GM23338 (cell line): ENCODE results near the gene ZNF488. TPM values are rescaled to one million over a fixed set of nuclear protein-coding genes. Genes with fewer than 3 reads are reported as not detected.

Source experiments
- ATAC-seq: fragments of 200-7000 bp; cut with Tn5 transposase; 3 replicates; pipeline ENCODE4 v1.9.1; 2020
- DNase-seq: peaks from one replicate; pipeline ENCODE4 v3.0.0-alpha.2; 2015; ENCODE audit warnings: low spot score
- H2AFZ ChIP-seq: fragments of 200-600 bp; sonication (generic); 2 replicates; pipeline ENCODE4 v1.8.0; 2016; ENCODE audit warnings: antibody characterized with exemption, mild to moderate bottlenecking, moderate library complexity
- H3F3A ChIP-seq: fragments of 200-600 bp; sonication (generic); replicated peaks from 2 replicates; pipeline ENCODE4 v1.8.0; 2017; ENCODE audit warnings: antibody characterized with exemption, mixed run types, low read depth
- H3K27ac ChIP-seq: fragments of 200-600 bp; sonication (generic); 2 replicates; pipeline ENCODE4 v1.6.1; 2016; ENCODE audit warnings: low read depth
- H3K27me3 ChIP-seq: fragments of 200-600 bp; sonication (generic); 2 replicates; pipeline ENCODE4 v1.8.0; 2016; ENCODE audit warnings: mild to moderate bottlenecking, mixed run types, moderate library complexity; ENCODE audit not compliant: insufficient read depth
- H3K36me3 ChIP-seq: fragments of 200-600 bp; sonication (generic); 2 replicates; pipeline ENCODE4 v1.8.0; 2016; ENCODE audit warnings: mild to moderate bottlenecking; ENCODE audit not compliant: insufficient read depth
- H3K4me1 ChIP-seq: fragments of 200-600 bp; sonication (generic); 2 replicates; pipeline ENCODE4 v1.8.0; 2016; ENCODE audit warnings: mild to moderate bottlenecking, moderate library complexity; ENCODE audit not compliant: insufficient read depth
- H3K4me2 ChIP-seq: fragments of 200-600 bp; sonication (generic); 2 replicates; pipeline ENCODE4 v1.7.1; 2017; ENCODE audit warnings: mixed run types
- H3K4me3 ChIP-seq: fragments of 200-600 bp; sonication (generic); 2 replicates; pipeline ENCODE4 v1.6.1; 2016; ENCODE audit warnings: mixed run types
- H3K79me2 ChIP-seq: fragments of 200-600 bp; sonication (generic); replicated peaks from 2 replicates; pipeline ENCODE4 v1.8.0; 2017; ENCODE audit warnings: mild to moderate bottlenecking; ENCODE audit not compliant: insufficient read depth
- H3K9me2 ChIP-seq: fragments of 200-600 bp; sonication (generic); 2 replicates; pipeline ENCODE4 v1.8.0; 2017; ENCODE audit not compliant: insufficient read depth
- H4K20me1 ChIP-seq: fragments of 200-600 bp; sonication (generic); replicated peaks from 2 replicates; pipeline ENCODE4 v1.8.0; 2017; ENCODE audit warnings: mild to moderate bottlenecking; ENCODE audit not compliant: insufficient read depth
- H3K27ac Mint-ChIP-seq: 2 replicates; pipeline ENCODE4 v1.8.0; 2020; ENCODE audit warnings: inconsistent platforms, mild to moderate bottlenecking, moderate library complexity, mixed read lengths
- H3K27me3 Mint-ChIP-seq: 3 replicates; pipeline ENCODE4 v1.8.0; 2022; ENCODE audit warnings: low read depth, mild to moderate bottlenecking, moderate library complexity, mixed read lengths, inconsistent platforms; ENCODE audit not compliant: insufficient read depth, poor library complexity
- H3K36me3 Mint-ChIP-seq: 3 replicates; pipeline ENCODE4 v1.8.0; 2021; ENCODE audit warnings: low read depth, mild to moderate bottlenecking, inconsistent platforms, moderate library complexity, mixed read lengths
- H3K4me1 Mint-ChIP-seq: 3 replicates; pipeline ENCODE4 v1.8.0; 2020; ENCODE audit warnings: mild to moderate bottlenecking, inconsistent platforms, mixed read lengths
- H3K4me3 Mint-ChIP-seq: 3 replicates; pipeline ENCODE4 v1.8.0; 2021; ENCODE audit warnings: moderate library complexity, mild to moderate bottlenecking, inconsistent platforms, mixed read lengths
- H3K9me3 Mint-ChIP-seq: 3 replicates; pipeline ENCODE4 v1.8.0; 2020; ENCODE audit warnings: moderate library complexity, mild to moderate bottlenecking, inconsistent platforms, mixed read lengths
- CREB1 ChIP-seq: fragments of 250-450 bp; sonication (Bioruptor Pico); IDR thresholded peaks from 2 replicates; pipeline ENCODE4 v1.5.0; 2020; ENCODE audit warnings: low read depth, mild to moderate bottlenecking, moderate library complexity
- EZH2phosphoT487 ChIP-seq: fragments of 200-600 bp; sonication (generic); IDR thresholded peaks from one replicate; pipeline ENCODE4 v1.8.1; 2018; ENCODE audit warnings: antibody characterized with exemption; ENCODE audit not compliant: unreplicated experiment
- STAT1 ChIP-seq: IDR thresholded peaks from one replicate; pipeline ENCODE4 v1.6.1; 2016; ENCODE audit warnings: antibody characterized with exemption; ENCODE audit not compliant: unreplicated experiment
- ZNF331 ChIP-seq: fragments of 250-450 bp; sonication (Bioruptor Pico); IDR thresholded peaks from 2 replicates; pipeline ENCODE4 v1.5.0; 2020; ENCODE audit warnings: low read depth, mild to moderate bottlenecking, moderate library complexity
- polyA plus RNA-seq: library from polyadenylated mRNA; unstranded; fragments of >200 nt; fragmentation: Nextera tagmentation; extraction: Ambion mirVana; gene quantifications from 2 replicates; pipeline ENCODE4 v1.2.1, GENCODE V29; 2016
- total RNA-seq: library from RNA; depleted of rRNA; stranded (reverse); fragments of >200 nt; shearing (Covaris generic); gene quantifications from 2 replicates; pipeline ENCODE4 v1.2.3, GENCODE V29; 2014
- TF ChIP-seq, protein P1 (sequence below): IDR thresholded peaks from one replicate; pipeline ENCODE4 v1.6.1; 2018; ENCODE audit warnings: antibody characterized with exemption; ENCODE audit not compliant: unreplicated experiment
- TF ChIP-seq, protein P2 (sequence below): IDR thresholded peaks from 2 replicates; pipeline ENCODE4 v1.6.1; 2016; ENCODE audit warnings: antibody characterized with exemption

ZNF488 gene
- total and polyA plus RNA-seq, 2 experiments from 2014 or later = 2.5 to 5.2 TPM

DNA sequence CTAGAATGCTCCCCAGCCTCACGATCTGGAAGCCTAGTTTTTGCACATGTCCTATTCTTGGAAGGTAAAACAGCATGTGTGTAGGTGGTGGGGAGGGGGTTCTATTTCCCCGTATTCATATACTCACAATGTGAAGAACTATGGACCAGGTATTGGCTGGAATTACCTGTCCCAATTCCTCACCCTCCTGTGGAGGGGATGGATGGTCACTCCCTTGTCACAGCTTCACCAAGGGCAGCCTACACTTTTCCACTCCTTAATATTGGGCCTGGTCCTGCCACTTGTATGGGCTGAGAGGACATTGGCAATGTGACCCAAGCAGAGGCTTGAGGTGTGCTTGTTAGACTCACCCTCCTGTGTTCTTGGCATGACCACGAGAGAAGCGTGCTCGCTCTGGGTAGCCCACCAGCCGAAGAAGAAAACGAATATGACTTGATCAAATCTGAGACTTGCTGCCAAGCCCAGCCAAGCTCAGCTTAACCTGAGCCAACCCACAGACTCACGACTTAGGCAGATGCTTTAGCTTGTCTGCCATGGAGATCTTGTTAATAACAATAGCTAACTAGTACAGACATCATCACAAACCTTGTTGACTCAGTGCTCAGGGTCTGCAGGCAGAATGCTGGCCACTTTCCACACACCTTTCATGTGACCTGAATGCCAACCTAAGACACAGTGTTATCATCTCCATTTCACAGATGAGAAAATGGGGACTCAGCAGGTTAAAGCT, 17.2 kb downstream of the ZNF488 start (continued):
- TF ChIP-seq, protein P1, sequence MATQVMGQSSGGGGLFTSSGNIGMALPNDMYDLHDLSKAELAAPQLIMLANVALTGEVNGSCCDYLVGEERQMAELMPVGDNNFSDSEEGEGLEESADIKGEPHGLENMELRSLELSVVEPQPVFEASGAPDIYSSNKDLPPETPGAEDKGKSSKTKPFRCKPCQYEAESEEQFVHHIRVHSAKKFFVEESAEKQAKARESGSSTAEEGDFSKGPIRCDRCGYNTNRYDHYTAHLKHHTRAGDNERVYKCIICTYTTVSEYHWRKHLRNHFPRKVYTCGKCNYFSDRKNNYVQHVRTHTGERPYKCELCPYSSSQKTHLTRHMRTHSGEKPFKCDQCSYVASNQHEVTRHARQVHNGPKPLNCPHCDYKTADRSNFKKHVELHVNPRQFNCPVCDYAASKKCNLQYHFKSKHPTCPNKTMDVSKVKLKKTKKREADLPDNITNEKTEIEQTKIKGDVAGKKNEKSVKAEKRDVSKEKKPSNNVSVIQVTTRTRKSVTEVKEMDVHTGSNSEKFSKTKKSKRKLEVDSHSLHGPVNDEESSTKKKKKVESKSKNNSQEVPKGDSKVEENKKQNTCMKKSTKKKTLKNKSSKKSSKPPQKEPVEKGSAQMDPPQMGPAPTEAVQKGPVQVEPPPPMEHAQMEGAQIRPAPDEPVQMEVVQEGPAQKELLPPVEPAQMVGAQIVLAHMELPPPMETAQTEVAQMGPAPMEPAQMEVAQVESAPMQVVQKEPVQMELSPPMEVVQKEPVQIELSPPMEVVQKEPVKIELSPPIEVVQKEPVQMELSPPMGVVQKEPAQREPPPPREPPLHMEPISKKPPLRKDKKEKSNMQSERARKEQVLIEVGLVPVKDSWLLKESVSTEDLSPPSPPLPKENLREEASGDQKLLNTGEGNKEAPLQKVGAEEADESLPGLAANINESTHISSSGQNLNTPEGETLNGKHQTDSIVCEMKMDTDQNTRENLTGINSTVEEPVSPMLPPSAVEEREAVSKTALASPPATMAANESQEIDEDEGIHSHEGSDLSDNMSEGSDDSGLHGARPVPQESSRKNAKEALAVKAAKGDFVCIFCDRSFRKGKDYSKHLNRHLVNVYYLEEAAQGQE = no peak
- TF ChIP-seq ZNF331 (CRISPR knock-in tag) = no peak
- TF ChIP-seq, protein P2, sequence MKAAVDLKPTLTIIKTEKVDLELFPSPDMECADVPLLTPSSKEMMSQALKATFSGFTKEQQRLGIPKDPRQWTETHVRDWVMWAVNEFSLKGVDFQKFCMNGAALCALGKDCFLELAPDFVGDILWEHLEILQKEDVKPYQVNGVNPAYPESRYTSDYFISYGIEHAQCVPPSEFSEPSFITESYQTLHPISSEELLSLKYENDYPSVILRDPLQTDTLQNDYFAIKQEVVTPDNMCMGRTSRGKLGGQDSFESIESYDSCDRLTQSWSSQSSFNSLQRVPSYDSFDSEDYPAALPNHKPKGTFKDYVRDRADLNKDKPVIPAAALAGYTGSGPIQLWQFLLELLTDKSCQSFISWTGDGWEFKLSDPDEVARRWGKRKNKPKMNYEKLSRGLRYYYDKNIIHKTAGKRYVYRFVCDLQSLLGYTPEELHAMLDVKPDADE = no peak

DNA sequence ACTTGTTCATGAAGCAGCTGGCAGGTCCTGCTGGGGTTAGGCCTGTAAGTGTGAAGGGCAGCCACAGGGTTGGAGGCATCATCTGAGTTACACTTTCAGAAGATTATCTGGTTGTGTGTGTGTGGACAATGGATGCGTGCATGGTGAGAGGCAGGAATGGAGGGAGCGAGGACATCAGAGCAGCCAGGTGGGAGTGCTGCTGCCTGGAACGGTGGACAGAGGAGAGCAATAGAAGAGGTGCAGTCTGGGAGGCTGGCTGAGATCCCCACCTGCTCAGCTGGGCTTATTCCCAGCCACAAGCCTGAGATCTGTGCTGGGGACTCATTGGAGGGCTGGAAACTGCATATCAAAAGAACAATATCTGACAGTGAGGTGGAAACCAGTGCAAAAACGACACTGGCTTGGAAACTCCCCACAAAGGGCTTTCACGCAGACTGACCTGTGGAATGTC, 17.9 kb downstream of the ZNF488 start:
- Histone ChIP-seq H3K27ac (no peak overlapping the region), H3K79me2 (no peaks in the 10 kb centered on the region), H3K27me3 (no peaks in the 10 kb centered on the region), H4K20me1 (no peaks in the 10 kb centered on the region), H3K4me3 (no peak overlapping the region), H3K36me3 (no peaks in the 10 kb centered on the region), H2AFZ (no peak overlapping the region), H3K4me1 (no peaks in the 10 kb centered on the region), H3F3A (no peaks in the 10 kb centered on the region), H3K4me2 (no peak overlapping the region), H3K9me2 (no peaks in the 10 kb centered on the region)
- peaks cover 15% of the 10 kb centered on the region for H3K4me1 Mint-ChIP-seq
- H3K36me3 Mint-ChIP-seq = no peaks in the 10 kb centered on the region
- no peak overlapping the region for H3K27ac Mint-ChIP-seq
- TF ChIP-seq EZH2phosphoT487 (no peak), STAT1 (no peak), CREB1 (CRISPR knock-in tag) (no peak)
- TF ChIP-seq, protein P2 = no peak
- ATAC-seq (no peak), DNase-seq (no peak)
- no peak overlapping the region for H3K4me3 Mint-ChIP-seq
- H3K9me3 Mint-ChIP-seq = no peaks in the 10 kb centered on the region
- H3K27me3 Mint-ChIP-seq = peaks cover 6% of the 10 kb centered on the region
